Activated CD4-positive, alpha-beta T cell treated with anti-CD3 and anti-CD28 coated beads for 48 hours (primary cell): ENCODE results near the gene PDPK1.

Source experiments
- DNase-seq: peaks from one replicate; pipeline ENCODE4 v3.0.0-alpha.2; 2020

Gene PDPK1

GRCh38 chr16:2507665-2508064 is 30.2 kb upstream of the PDPK1 start:
- DNase-seq: no peak

- DNase-seq: no peak
Measured at GRCh38 chr16:2508722-2509400, 29.0 kb upstream of the PDPK1 start.

GRCh38 chr16:2511128-2511800 is 26.6 kb upstream of the PDPK1 start:
- DNase-seq: no peak

GRCh38 chr16:2511996-2512734 is 25.7 kb upstream of the PDPK1 start:
- no peak for DNase-seq

GRCh38 chr16:2512735-2513404 is 25.0 kb upstream of the PDPK1 start:
- DNase-seq: no peak

DNA sequence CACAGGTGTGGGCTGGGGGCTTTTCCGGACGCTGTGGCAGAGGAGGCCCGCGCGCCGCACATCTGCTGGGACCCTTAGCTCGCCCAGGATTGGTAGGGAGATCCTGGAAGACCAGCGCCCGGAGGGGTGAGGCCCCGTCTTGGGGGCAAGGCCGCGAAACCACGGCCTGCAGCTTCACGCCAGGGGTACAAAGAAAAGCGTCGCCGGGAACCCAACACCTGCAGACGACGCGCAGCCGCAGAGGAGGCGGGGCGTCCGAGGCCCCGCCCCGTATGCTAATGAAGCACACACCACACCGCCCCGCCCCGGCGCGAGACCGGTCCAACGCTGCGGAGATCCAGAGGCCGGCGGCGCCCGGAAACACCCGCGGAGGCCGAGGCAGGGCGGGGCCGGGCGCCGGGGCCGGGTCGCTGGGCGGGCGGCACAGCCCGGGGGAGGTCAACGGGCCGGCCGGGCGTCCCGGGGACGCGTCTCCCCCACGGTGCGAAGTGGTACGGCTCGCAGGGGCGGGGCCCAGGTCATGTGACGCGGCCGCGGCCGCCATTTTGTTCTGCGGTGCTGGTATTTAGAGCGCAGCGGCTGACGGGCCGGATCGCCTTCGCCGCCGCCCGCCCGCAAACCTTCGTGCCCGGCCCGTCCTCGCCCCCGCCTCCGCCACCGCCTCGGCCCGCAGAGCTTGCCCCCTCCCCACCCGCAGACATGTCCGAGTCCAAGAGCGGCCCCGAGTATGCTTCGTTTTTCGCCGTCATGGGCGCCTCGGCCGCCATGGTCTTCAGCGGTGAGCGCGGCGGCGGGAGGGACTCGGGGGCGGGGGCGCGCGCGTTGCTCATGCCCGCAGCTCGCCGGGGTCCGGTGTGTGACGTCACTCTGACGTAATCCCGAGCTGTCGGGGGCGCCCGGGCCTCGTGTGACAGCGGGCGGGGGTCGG is 24.2 kb upstream of the PDPK1 start, which contains the start of gene ATP6V0C:
TSS of gene ATP6V0C (plus strand) at position 548 of the 928 bp plus-strand sequence. CDS start at position 700, 152 bp downstream.
- peak; percentile 93 for DNase-seq

GRCh38 chr16:2514333-2515179 is 23.3 kb upstream of the PDPK1 start:
- DNase-seq: peak; percentile 49

DNA sequence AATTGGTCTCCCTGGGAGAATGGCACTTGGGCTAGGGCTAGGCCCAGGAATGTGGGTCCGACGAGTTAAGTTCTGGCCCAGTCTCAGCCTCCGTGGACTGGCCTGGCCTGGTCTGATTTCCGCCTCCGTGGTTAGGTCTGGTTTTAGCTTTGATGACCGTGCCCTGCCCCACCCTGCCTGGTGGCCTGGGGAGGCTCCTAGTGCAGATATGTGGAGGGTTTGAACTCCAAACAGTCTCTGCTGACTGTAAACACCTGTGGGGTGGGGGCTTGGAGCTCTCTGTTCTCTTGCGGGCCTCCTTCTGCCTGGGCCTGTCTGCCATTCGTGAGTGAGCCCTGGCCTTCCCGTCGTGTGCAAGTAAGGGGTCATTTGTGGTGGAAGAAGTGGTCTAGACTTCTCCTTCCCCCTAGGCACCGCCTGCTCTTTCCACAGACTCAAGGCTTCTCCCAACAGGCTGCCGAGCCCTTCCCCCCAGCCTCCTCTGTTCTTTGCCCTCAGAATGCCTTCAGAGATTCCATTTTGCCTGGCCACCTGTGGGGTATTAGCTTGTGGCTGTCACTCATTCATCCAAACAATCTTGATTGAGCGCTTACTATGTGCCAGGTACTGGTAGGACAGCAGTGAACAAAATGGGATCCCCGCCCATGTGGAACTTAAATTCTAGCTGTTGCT is 22.5 kb upstream of the PDPK1 start:
- no peak for DNase-seq

GRCh38 chr16:2516391-2517240 is 21.2 kb upstream of the PDPK1 start:
- no peak for DNase-seq

GRCh38 chr16:2517954-2518605 is 19.7 kb upstream of the PDPK1 start:
- DNase-seq: no peak

GRCh38 chr16:2518823-2519710 is 18.8 kb upstream of the PDPK1 start:
- no peak for DNase-seq

GRCh38 chr16:2519711-2520080 is 18.1 kb upstream of the PDPK1 start:
- no peak for DNase-seq

DNA sequence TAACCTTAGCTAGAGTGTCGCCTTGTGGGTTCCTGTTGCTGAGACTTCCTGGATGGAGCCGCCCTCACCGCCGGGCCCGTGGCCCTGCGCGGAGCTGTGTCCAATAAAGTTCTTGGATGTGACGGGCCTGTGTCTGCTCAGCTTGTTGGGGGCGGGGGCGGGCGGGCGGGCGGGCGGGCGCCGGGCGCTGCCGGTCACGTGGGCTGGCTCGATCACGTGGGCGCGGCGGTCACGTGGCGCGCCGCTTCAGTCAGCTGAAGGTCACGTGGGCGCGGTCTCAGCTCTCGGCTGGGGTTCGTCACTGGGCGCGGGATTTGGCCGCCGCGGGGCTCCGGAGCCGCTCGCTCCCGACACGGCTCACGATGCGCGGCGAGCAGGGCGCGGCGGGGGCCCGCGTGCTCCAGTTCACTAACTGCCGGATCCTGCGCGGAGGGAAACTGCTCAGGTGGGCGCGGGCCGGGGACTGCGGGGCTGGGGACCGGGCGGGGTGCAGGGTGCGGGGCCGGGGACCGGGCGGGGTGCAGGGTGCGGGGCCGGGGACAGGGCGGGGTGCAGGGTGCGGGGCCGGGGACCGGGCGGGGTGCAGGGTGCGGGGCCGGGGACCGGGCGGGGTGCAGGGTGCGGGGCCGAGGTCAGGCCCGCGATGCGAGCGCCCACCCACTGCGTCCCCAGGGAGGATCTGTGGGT is 17.6 kb upstream of the PDPK1 start, which contains the start of gene AMDHD2:
TSS of gene AMDHD2 (plus strand) at position 275 of the 687 bp plus-strand sequence. CDS start at position 363, 88 bp downstream.
- peak; percentile 94 for DNase-seq

DNA sequence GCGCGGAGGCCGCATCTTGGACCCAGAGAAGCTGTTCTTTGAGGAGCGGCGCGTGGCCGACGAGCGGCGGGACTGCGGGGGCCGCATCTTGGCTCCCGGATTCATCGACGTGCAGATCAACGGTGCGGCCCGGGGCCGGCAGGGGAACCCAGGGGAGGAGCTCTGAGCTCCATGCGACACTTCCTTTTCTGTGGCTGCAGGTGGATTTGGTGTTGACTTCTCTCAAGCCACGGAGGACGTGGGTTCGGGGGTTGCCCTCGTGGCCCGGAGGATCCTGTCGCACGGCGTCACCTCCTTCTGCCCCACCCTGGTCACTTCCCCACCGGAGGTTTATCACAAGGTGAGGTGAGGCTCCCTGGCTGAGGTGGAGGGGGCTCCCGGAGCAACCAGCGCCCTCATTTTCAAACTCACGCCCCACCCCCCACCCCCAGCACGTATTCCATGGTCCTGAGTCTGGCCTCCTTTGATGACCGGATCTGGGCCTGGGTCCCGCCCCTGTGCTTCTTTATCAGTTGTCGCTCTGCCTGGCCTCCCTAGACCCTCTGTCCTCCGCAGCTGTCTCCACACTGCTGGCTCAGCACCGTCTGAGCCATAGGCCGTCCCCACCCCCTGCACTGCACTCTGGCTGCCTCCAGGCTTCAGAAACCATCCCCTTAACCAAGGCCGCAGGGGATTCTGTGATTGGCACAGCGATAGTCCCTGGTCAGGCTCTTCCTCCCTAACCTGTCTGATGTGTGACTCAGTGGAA is 16.9 kb upstream of the PDPK1 start:
- DNase-seq: peak; percentile 64

DNA sequence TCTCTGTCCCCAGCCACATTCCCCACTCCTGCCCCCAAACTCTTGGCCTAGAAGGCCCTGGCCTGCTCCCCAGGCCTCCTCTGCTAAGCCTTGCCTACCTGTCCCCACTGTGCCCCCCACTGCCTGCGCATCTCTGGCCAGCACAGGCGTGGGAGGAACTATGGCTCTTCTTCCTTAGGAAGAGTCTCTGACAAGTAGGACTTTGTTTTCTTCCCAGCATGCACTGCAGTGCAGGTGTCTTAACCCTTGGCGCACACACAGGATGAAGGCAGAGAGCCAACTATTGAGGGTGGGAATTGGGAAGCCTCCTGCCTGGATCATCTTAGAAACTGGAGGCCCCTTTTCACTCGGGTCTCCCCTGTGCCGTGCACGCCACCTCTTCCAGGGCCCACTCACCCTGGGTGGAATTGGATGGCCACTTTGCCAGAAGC is 14.0 kb upstream of the PDPK1 start:
- no peak for DNase-seq

- no peak for DNase-seq
Measured at GRCh38 chr16:2524339-2524938, 13.4 kb upstream of the PDPK1 start.
